ENCODE data around the gene RFPL2.
A peak's percentile ranks its signal among the peaks of the same experiment; 100 is the strongest.
"Not testable (repeated sequence)": the region's sequence is repeated elsewhere in the genome, so short reads cannot be mapped to it uniquely, and the experiment has no call there.

The RFPL2 gene

DNA sequence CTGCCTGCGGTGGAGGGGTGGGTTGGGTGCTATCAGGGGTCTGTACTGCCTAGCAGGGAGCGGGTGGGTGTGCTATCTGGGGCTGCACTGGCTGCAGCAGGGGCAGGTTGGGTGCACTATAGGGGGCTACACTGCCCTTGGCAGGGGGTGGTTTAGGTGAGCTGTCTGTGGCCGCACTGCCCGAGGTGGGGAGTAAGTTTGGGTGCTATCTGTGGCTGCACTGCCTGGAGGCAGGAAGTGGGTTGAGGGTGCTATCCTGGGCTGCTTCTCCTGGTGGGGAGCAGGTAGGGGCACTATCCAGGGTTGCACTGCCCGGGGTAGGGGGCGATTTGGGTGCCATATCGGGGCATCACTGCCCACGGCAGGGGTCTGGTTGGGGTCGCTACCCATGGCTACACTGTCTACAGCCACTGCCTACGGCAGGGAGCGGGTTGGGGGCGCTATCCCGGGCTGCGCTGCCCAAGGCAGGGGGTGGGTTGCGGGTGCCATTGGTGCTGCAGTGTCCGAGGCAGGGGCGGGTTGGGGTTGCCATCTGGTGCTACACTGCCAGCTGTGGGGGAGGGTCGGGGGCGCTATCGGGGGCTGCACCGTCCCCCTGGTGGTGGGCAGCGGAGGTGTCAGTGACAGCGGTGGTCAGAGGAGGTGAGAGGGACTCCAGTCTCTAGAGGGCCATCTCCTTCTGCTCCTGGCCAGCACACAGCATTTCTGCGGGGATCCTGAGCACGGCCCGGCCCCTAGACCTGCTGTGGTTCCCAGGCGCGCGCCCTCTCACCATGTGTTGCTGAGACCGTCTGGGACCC is 1.3 kb upstream of the RFPL2 start:
- no peak for DNase-seq

DNA sequence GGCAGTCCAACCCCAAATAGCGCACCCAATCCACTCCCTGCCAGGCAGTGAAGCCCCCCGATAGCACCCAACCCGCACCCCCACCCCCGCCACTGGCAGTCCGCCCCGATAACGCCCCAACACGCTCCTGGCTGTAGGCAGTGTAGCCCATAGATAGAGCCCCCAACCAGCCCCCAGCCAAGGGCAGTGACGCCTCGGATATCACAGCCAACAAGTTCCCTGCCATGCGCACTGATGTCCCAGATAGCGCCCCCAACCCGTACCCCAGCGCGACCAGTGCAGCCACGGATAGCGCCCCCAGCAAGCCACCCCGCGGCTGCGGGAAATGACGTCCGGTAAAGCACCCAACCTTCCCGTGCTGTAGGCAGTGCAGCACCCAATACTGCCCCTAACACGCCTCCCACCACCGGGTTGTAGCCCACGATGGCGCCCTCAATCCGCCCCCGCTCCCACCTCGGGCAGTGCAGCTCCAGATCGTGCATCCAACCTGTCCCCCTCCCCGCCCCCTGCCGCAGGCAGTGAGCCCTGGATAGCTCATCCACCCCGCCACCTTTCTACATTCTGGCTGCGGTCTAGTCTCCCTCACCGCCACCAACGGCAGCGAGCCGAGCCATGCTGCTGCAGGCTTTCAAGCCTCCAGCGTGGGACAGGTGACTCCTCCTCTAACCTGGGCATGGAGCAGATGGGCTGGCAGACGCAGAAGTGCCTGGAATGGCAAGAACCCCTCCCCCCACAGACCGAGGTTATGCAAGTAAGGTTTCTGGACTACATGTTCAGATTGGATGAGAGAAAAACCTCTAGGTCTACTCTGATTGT is 625 bp downstream of the RFPL2 start:
- DNase-seq, result no peak

GRCh38 chr22:32203181-32204039 is 1.5 kb downstream of the RFPL2 start:
- DNase-seq, result no peak

GRCh38 chr22:32202539-32203180 is 2.2 kb downstream of the RFPL2 start:
- peak; percentile 44 to 66 for DNase-seq

DNA sequence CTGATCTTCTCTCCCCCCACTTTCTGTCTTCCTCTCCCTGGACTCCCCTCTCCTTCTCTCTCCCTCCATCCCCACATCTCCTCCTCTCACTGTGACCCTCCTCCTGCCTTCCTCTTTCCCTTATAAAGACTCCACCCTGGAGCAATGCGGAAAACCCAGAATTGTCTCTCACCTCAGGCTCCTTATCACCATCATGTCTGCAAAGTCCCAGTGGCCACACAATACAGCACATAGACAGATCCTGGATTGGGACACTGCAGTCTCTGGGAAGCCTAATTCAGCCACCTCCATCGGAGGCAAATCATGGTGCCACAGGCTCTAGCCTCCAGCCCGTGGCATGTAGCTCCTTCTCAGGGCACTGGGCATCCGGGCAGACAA is 2.7 kb downstream of the RFPL2 start:
- no peak for DNase-seq

DNA sequence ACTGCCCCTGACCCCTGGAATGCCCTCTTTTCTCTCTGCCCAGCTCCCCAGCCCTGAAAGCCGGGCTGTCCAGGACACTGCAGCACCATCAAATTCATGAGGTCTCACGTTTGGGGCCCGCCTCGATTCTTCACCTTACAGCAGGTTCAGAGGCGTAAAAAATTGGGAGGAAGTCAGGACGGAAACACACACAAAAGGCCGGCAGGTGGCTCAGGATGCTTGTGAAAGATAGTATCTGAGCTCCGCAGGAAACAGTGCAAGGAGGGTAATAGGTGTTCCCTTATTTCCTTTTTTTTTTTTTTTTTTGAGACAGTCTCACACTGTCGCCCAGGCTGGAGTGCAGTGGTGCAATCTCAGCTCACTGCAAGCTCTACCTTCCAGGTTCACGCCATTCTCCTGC is 4.1 kb downstream of the RFPL2 start:
- no peak for DNase-seq

- no peak for DNase-seq
These were observed 4.9 kb downstream of the RFPL2 start for GRCh38 chr22:32199961-32200360.

- no peak for DNase-seq
These were observed 5.5 kb downstream of the RFPL2 start for GRCh38 chr22:32199341-32199740.

- not testable (repeated sequence) for DNase-seq
These were observed 7.2 kb downstream of the RFPL2 start for GRCh38 chr22:32197553-32198226.

DNA sequence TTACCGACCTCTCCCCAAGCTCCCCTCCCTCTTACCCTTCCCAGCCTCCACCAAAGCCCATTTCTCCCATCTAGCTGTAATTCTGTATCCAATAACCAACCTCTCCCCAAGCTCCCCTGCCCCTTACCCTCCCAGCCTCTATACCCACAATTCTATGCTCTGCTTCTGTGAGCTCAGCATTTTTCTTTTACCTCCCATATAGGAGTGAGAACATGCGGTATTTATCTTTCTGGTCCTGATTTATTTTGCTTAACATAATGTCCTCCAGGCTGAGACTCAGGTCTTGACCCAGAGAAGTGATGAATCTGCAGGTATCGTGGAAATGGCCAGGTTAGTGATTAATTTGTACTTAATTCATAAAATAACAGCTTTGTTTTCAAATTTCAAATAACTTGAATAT is 9.0 kb downstream of the RFPL2 start:
- DNase-seq, result not testable (repeated sequence)

- DNase-seq, result not testable (repeated sequence)
These were observed 11.5 kb downstream of the RFPL2 start for GRCh38 chr22:32193346-32193745.

DNA sequence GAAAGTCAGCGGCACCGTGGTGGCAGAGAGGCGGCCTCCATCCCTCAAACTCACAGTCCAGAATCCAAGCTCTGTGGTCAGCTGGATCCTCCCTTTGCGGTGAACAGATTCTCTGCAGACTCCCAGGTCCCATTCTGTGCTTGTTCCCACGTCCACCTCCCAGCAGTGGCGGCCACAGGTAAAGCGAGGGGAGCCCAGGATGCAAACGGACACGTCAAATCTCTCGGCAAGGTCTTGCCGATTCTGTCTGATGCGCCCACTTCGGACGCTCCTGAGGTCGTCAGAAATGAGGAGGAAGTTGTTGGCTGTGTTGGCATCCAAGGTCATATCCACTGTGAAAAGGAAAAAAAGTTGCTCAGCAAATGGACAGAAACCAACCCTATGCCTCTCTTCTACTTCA is 13.9 kb downstream of the RFPL2 start:
- DNase-seq, result not testable (repeated sequence)

DNA sequence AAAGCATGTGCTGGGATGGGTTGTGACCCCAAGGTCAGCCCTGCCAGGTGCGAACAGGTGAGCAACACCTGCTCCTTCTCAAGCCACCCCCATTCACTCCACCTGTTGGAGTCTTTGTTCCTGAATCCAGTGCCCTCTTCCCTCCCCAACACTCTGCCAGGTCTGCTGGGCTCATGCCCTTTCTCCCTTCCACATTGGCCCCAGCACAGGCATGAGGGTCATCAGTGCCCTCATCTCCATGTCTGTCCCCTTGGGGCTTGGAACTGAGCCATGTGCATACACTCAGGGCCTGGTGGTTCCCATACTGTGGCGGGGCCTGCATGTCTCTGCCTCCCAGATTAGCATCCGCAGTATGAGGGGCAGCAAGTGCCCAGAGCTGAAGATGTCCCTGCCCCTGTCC is 19.1 kb downstream of the RFPL2 start:
- no peak for DNase-seq

DNA sequence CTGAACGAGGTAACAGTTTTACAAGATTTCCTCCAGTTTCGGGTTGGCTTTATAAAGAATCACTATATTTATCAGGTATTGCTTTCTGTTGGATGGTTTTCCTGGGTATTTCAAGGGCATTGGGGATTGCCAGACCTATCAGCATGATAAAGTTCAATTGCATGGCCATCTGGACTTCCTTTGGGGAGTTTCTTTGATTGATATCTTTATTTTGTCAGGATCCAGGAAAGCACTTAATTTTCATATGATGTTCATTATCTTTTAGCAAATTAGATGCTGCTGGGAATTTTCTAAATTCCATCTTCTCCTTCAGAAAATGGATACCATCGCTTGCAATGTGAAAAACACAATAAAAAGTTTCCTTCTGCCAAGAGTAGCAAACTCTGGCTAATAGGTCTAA is 21.2 kb downstream of the RFPL2 start:
- no peak for DNase-seq

GRCh38 chr22:32181043-32181442 is 23.8 kb downstream of the RFPL2 start:
- DNase-seq, result no peak

DNA sequence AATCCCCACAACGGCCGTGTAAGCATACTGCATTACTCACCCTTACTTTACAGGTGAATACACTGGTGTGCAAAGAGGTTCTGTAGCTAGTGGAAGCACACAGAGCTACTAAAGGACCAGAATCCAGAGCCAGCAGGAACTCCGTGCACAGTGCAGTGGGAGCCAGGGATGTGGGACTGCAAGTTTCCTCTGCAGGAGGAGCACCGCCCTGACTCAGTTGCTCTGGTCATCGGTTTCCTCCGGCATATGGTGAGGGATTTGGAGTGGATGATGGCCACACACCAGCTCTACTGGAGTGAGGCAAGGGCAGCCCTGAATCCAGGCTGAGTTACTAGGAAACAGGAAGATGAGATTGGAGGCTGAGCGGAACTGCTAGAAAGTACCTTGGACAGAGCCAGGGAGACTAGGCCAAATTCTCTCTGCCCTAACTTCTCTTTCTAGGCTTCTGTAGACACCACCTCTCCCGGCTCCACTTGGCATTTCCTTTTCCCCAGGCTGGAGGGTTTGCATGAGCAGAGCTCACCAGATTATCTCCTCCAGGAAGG is 27.6 kb downstream of the RFPL2 start:
- DNase-seq, result no peak

GRCh38 chr22:32175683-32176644 is 28.9 kb downstream of the RFPL2 start:
- no peak for DNase-seq

- no peak for DNase-seq
These were observed 29.8 kb downstream of the RFPL2 start for GRCh38 chr22:32175115-32175514.

DNA sequence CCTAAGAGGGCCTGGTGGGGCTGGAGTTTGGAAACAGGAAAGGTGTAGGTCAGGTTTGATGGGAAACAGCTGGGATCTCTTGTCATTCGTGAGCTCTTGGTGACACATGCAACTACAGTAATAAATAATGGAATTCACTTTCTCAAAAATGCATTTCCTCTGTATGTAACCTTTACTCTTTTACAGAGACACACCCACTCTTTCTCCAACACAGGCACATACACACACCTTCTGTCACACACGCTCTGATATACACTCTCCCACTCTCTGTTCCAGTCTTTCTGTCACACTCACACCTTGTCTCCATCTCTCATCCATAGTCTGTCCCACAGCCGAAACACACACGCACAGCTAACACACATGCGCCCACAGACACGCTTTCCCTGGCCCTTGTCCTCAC is 39.2 kb downstream of the RFPL2 start:
- no peak for DNase-seq

- DNase-seq, result no peak
These were observed 40.6 kb downstream of the RFPL2 start for GRCh38 chr22:32164075-32164860.
